Measurements from ENCODE around the gene PTTG1.

PTTG1 gene

DNA sequence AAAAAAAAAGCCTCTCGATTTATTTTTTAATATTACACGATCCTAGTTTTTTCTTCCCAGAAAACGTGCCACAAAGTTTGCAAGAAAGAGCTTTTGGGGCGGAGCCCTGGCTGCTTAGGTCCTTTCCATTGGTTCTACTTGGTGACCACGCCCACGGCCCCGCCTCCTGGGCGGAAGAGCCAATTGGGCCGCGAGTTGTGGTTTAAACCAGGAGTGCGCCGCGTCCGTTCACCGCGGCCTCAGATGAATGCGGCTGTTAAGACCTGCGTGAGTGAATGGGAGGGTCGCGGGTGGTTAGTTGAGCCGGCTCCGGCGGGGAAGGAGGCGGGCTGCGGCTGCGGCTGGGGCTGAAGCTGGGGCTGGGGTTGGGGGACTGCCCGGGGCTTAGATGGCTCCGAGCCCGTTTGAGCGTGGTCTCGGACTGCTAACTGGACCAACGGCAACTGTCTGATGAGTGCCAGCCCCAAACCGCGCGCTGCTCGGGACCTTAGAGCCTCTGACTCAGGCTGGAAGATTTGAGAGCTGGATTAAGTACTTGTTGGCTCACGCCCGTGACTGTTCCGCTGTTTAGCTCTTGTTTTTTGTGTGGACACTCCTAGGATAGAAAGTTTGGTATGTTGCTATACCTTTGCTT lies at the start of gene PTTG1:
PTTG1 (plus strand) TSS at position 231 of the 634 bp plus-strand sequence. CDS start 458 bp downstream, outside the sequence.
- H3K27me3 ChIP-seq (ENCODE audit: insufficient read depth, low read length, poor library complexity, severe bottlenecking), result no peaks in the 10 kb centered on the region

DNA sequence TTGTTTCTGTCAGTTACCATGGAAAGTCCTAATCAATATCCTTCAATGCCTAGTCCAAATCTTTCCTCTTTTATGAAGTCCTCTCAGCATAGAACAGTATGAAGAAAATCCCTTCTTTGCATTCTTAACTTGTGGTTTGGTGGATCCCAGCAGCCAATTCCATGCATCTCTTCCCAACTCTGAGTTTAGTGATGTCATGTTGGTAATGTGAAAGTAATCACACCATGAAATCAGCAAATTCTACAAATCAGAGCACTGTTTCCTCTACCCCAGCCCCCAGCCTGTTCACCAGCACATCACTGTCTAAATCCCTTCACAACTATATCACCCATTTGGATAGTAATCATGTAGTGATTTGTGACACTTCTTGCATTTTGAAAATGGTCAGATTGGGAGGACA lies 46.5 kb upstream of the PTTG1 start:
- Histone ChIP-seq H3F3A (ENCODE audit: low read depth) (no peaks in the 10 kb centered on the region), H4K20me1 (ENCODE audit: insufficient read depth, low read length, poor library complexity, severe bottlenecking) (no peaks in the 10 kb centered on the region), H2AFZ (ENCODE audit: low read length) (no peak overlapping the region), H3K4me2 (ENCODE audit: low read depth, low read length, poor library complexity, severe bottlenecking) (no peak overlapping the region), H3K4me3 (ENCODE audit: low read length, poor library complexity, severe bottlenecking) (no peak overlapping the region), H3K36me3 (ENCODE audit: insufficient read depth, low read length) (no peaks in the 10 kb centered on the region), H3K27me3 (ENCODE audit: insufficient read depth, low read length, poor library complexity, severe bottlenecking) (no peaks in the 10 kb centered on the region), H3K9me3 (ENCODE audit: insufficient read depth, low read depth, low read length) (no peaks in the 10 kb centered on the region), H3K9me2 (replicated peaks; ENCODE audit: low read depth, low read length) (no peaks in the 10 kb centered on the region), H3K9ac (ENCODE audit: low read depth, low read length, poor library complexity, severe bottlenecking) (no peak overlapping the region), H3K4me1 (ENCODE audit: insufficient read depth, low read length, poor library complexity, severe bottlenecking) (no peaks in the 10 kb centered on the region), H3K79me2 (ENCODE audit: insufficient read depth, low read length) (no peaks in the 10 kb centered on the region)
- TF ChIP-seq, protein P1, sequence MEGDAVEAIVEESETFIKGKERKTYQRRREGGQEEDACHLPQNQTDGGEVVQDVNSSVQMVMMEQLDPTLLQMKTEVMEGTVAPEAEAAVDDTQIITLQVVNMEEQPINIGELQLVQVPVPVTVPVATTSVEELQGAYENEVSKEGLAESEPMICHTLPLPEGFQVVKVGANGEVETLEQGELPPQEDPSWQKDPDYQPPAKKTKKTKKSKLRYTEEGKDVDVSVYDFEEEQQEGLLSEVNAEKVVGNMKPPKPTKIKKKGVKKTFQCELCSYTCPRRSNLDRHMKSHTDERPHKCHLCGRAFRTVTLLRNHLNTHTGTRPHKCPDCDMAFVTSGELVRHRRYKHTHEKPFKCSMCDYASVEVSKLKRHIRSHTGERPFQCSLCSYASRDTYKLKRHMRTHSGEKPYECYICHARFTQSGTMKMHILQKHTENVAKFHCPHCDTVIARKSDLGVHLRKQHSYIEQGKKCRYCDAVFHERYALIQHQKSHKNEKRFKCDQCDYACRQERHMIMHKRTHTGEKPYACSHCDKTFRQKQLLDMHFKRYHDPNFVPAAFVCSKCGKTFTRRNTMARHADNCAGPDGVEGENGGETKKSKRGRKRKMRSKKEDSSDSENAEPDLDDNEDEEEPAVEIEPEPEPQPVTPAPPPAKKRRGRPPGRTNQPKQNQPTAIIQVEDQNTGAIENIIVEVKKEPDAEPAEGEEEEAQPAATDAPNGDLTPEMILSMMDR (conservative IDR thresholded peaks at IDR 0.05; ENCODE audit: low read length), result no peak
- no peak for TF ChIP-seq EZH2phosphoT487 (IDR thresholded peaks at IDR 0.05; ENCODE audit: borderline replicate concordance)

More for the DNA sequence above, at the start of gene PTTG1:
- H3F3A ChIP-seq (ENCODE audit: low read depth), result peaks cover 10% of the 10 kb centered on the region; the same call in 1 of the 2 replicates
- peaks cover 24% of the 10 kb centered on the region for H4K20me1 ChIP-seq (ENCODE audit: insufficient read depth, low read length, poor library complexity, severe bottlenecking)
- peaks cover 34% of the 10 kb centered on the region for H3K4me1 ChIP-seq (ENCODE audit: insufficient read depth, low read length, poor library complexity, severe bottlenecking)
- H3K79me2 ChIP-seq (ENCODE audit: insufficient read depth, low read length), result peaks cover 69% of the 10 kb centered on the region
- H3K4me3 ChIP-seq (ENCODE audit: low read length, poor library complexity, severe bottlenecking), result peak within 1 kb of the TSS; percentile 90
- peak within 1 kb of the TSS; percentile 97 for H3K9ac ChIP-seq (ENCODE audit: low read depth, low read length, poor library complexity, severe bottlenecking)
- H3K36me3 ChIP-seq (ENCODE audit: insufficient read depth, low read length), result no peaks in the 10 kb centered on the region
- peak within 1 kb of the TSS; percentile 49; the same call in 1 of the 2 replicates for H2AFZ ChIP-seq (ENCODE audit: low read length)
- H3K9me3 ChIP-seq (ENCODE audit: insufficient read depth, low read depth, low read length), result no peaks in the 10 kb centered on the region
- H3K9me2 ChIP-seq (replicated peaks; ENCODE audit: low read depth, low read length), result no peaks in the 10 kb centered on the region
- H3K4me2 ChIP-seq (ENCODE audit: low read depth, low read length, poor library complexity, severe bottlenecking), result peak within 1 kb of the TSS; percentile 84
- no peak for TF ChIP-seq EZH2phosphoT487 (IDR thresholded peaks at IDR 0.05; ENCODE audit: borderline replicate concordance)
- TF ChIP-seq, protein P1 (conservative IDR thresholded peaks at IDR 0.05; ENCODE audit: low read length), result no peak

GRCh38 chr5:160375701-160376100 lies 46.0 kb upstream of the PTTG1 start:
- no peaks in the 10 kb centered on the region for H4K20me1 ChIP-seq (ENCODE audit: insufficient read depth, low read length, poor library complexity, severe bottlenecking)
- TF ChIP-seq, protein P1 (conservative IDR thresholded peaks at IDR 0.05; ENCODE audit: low read length), result no peak
- TF ChIP-seq EZH2phosphoT487 (IDR thresholded peaks at IDR 0.05; ENCODE audit: borderline replicate concordance), result no peak
- H3K9ac ChIP-seq (ENCODE audit: low read depth, low read length, poor library complexity, severe bottlenecking), result no peak overlapping the region
- no peaks in the 10 kb centered on the region for H3F3A ChIP-seq (ENCODE audit: low read depth)
- no peaks in the 10 kb centered on the region for H3K36me3 ChIP-seq (ENCODE audit: insufficient read depth, low read length)
- no peaks in the 10 kb centered on the region for H3K79me2 ChIP-seq (ENCODE audit: insufficient read depth, low read length)
- H3K27me3 ChIP-seq (ENCODE audit: insufficient read depth, low read length, poor library complexity, severe bottlenecking), result no peaks in the 10 kb centered on the region
- no peak overlapping the region for H3K4me2 ChIP-seq (ENCODE audit: low read depth, low read length, poor library complexity, severe bottlenecking)
- no peaks in the 10 kb centered on the region for H3K9me3 ChIP-seq (ENCODE audit: insufficient read depth, low read depth, low read length)
- H3K4me1 ChIP-seq (ENCODE audit: insufficient read depth, low read length, poor library complexity, severe bottlenecking), result no peaks in the 10 kb centered on the region
- H3K9me2 ChIP-seq (replicated peaks; ENCODE audit: low read depth, low read length), result no peaks in the 10 kb centered on the region
- H2AFZ ChIP-seq (ENCODE audit: low read length), result no peak overlapping the region
- no peak overlapping the region for H3K4me3 ChIP-seq (ENCODE audit: low read length, poor library complexity, severe bottlenecking)
